Parietal lobe (tissue), 1 donor: Measurements from ENCODE around the gene DAZ4. TPM values are rescaled to one million over a fixed set of nuclear protein-coding genes. Genes with fewer than 3 reads are reported as not detected.

Experiments used
- total RNA-seq: library from RNA; depleted of rRNA; stranded (reverse); fragments of >200 nt; gene quantifications from one replicate; pipeline ENCODE4 v1.2.3, GENCODE V29; 2014

The DAZ4 gene
- total RNA-seq = not detected

GRCh38 chrY:24833619-24834018, at the start of gene DAZ4:
Gene DAZ4, plus strand, starts transcription at chrY:24833919. Its CDS starts 208 bp downstream, at chrY:24834127.

GRCh38 chrY:24813293-24813692, 20.4 kb upstream of the DAZ4 start, which contains the start of gene DAZ3:
Gene DAZ3, minus strand, starts transcription at chrY:24813393. Its CDS starts 208 bp downstream, at chrY:24813185.

Other genes starting within 250 kb of the DAZ4 start
- gene BPY2B, start 215.9 kb upstream of the DAZ4 start, total RNA-seq = not detected
- not detected for gene DAZ3, start 20.5 kb upstream of the DAZ4 start, total RNA-seq
- not detected for gene BPY2C, start 218.2 kb downstream of the DAZ4 start, total RNA-seq